Bronchial epithelial cell (primary cell): ENCODE data around the gene EHD1. TPM values are rescaled to one million over a fixed set of nuclear protein-coding genes. Genes with fewer than 3 reads are reported as not detected.

Experiments
- DNase-seq: peaks from one replicate; pipeline ENCODE4 v3.0.0-alpha.2; 2010; ENCODE audit warnings: low read depth
- FAIRE-seq: peaks from 2 replicates; lab custom pipeline; 2011; peaks lifted over from hg19 to GRCh38; lab: Jason Lieb, UNC
- H3K27me3 ChIP-seq: 2 replicates; pipeline ENCODE4 v1.5.1; 2011; ENCODE audit warnings: low read length; ENCODE audit not compliant: control insufficient read depth, insufficient read depth
- H3K36me3 ChIP-seq: 2 replicates; pipeline ENCODE4 v1.5.1; 2011; ENCODE audit warnings: low read length; ENCODE audit not compliant: control insufficient read depth, insufficient read depth
- H3K4me3 ChIP-seq: 2 replicates; pipeline ENCODE4 v1.5.1; 2011; ENCODE audit warnings: mild to moderate bottlenecking, low read depth, low read length, control low read depth
- CTCF ChIP-seq: IDR thresholded peaks from 2 replicates; pipeline ENCODE4 v1.5.1; 2011; ENCODE audit warnings: mild to moderate bottlenecking, moderate library complexity, low read length, control low read depth, inconsistent platforms; ENCODE audit not compliant: insufficient read depth, severe bottlenecking
- total RNA-seq: library from RNA; depleted of rRNA; stranded (reverse); fragments of >200 nt; gene quantifications from 2 replicates; pipeline ENCODE4 v1.2.1, GENCODE V29; 2014

The EHD1 gene
- total RNA-seq, 1 donor from 2014 or later: 32.9 TPM

GRCh38 chr11:64836448-64837072, 41.9 kb downstream of the EHD1 start:
- TF ChIP-seq CTCF: no peak
- no peaks in the 10 kb centered on the region for H3K27me3 ChIP-seq
- FAIRE-seq (no peak), DNase-seq (no peak)
- H3K36me3 ChIP-seq: peaks cover 64% of the 10 kb centered on the region
- no peak overlapping the region for H3K4me3 ChIP-seq

GRCh38 chr11:64835616-64836447, 42.6 kb downstream of the EHD1 start:
- H3K4me3 ChIP-seq: no peak overlapping the region
- DNase-seq (no peak), FAIRE-seq (no peak)
- peaks cover 69% of the 10 kb centered on the region for H3K36me3 ChIP-seq
- no peak for TF ChIP-seq CTCF
- H3K27me3 ChIP-seq: no peaks in the 10 kb centered on the region

- peak; percentile 75 for DNase-seq
- no peak for FAIRE-seq
- Histone ChIP-seq H3K4me3 (no peak overlapping the region), H3K36me3 (peaks cover 69% of the 10 kb centered on the region), H3K27me3 (no peaks in the 10 kb centered on the region)
- no peak for TF ChIP-seq CTCF
These were observed 43.5 kb downstream of the EHD1 start for GRCh38 chr11:64834723-64835615.

GRCh38 chr11:64834031-64834722, 44.2 kb downstream of the EHD1 start:
- FAIRE-seq (no peak), DNase-seq (no peak)
- no peaks in the 10 kb centered on the region for H3K27me3 ChIP-seq
- H3K36me3 ChIP-seq: peaks cover 71% of the 10 kb centered on the region
- TF ChIP-seq CTCF: no peak
- H3K4me3 ChIP-seq: no peak overlapping the region

- H3K4me3 ChIP-seq: no peak overlapping the region
- FAIRE-seq: no peak
- H3K27me3 ChIP-seq: no peaks in the 10 kb centered on the region
- TF ChIP-seq CTCF: no peak
- no peak for DNase-seq
- peaks cover 67% of the 10 kb centered on the region for H3K36me3 ChIP-seq
These were observed 44.9 kb downstream of the EHD1 start for GRCh38 chr11:64833509-64833908.
